ENCODE results near the gene APOBEC4.

The APOBEC4 gene

DNA sequence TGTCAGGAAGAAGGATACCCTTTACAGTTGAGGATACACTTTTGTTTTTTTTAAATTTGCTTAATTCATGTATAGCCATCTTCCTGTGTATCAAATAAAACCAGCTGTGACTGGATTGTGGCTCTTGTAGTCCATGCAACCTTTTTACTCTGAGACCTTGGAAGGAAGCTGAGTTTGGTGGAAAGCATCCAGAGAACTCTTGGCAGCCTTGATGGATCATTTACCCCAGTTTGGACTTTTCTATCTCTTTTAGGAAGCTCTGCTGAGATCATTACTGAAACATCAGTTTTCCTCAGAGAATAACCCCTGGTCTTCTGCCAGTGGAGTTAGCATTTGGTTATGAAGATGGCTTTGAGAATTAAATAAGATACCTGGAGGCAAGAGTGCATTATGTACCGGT lies 21.2 kb upstream of the APOBEC4 start:
- no peak for DNase-seq

GRCh38 chr1:183673605-183674323 lies 20.6 kb upstream of the APOBEC4 start:
- DNase-seq = no peak

DNA sequence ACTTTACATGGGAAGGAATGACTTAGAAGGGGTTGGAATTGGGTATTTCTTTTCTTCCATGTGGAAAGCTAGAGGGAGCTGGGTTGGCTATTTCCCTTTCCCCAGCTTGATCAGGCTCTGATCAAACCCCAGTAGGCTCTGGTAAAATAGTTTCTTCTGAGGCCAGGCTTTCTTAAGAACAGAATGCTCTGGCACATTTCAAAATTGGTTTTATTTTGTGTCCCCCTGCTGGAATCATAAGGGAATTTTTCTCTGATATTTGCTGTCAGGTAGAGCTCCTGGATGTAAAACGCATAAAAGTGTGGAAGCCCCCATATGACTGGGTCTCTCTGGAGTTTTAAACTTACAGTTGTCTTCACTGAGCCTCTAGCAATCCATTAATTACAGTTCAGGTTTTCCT lies 17.1 kb upstream of the APOBEC4 start:
- DNase-seq = no peak

- DNase-seq = no peak
Observed at GRCh38 chr1:183656355-183656754, 3.2 kb upstream of the APOBEC4 start.

GRCh38 chr1:183655562-183656075 lies 2.5 kb upstream of the APOBEC4 start:
- DNase-seq = peak; percentile 80

- no peak for DNase-seq
Observed at GRCh38 chr1:183654706-183655105, 1.6 kb upstream of the APOBEC4 start.

DNA sequence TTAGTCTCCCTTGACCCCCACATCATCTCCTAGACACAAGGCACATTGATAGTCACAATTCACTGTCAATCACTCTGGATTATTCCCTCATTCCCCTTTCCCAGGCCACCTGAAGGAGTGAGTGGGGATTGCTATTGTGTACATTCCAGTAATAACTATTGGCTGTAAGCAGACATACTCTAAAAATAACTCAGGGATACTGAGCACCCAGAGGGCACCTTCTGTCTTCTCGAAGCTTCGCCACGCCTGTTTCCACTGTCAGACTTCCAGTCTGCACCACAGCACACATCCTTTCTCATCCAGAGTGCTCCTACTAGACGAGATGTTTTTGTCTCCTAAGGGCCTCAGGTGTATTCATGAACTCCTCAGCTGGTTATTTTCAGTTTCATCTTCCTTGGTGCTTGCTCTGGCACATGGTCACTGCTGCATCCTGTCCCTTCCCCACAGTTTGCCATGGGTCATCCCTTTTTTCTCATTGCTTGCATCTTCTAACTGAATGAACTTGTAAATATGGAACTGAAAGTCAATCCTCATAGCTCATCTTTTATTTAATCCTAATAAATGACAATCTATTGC lies 848 bp upstream of the APOBEC4 start:
- no peak for DNase-seq

DNA sequence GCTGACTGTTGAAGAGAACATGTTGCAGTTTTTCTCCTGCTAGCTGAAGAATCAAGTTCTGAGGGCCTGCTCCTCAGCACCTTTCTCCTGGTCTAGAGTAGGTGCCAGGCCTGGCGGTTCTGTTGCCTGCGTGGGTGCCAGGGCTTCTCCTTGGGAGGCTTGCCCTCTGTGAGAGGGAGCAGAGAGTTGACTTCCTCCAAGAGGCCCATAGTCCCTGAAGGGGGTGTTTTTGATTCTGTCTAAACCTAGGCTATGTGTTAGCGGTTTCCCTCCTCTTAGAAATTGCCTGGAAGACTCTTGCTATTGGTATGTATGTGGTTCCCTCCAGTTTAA lies 312 bp upstream of the APOBEC4 start:
- DNase-seq = no peak

- no peak for DNase-seq
Observed at GRCh38 chr1:183652107-183652506, 1.0 kb downstream of the APOBEC4 start.

DNA sequence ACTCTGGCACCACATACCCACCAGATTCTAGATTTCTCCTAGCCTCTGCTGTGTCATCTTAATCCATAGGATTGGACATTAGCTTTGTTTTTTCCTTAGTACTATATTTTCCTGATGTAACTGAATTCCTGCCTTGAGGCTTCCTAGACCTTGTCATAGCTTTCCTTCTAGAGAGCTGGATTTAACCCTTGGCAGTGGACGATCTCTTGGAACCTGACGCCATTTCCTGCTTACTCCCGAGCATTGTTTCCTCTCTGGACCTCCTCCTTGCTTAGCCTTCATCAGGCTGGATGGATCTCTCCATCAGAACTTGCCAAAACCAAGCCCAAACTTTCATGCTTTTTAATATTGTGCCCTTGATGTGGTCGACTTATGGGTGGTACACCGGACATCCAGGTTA lies 1.5 kb downstream of the APOBEC4 start:
- DNase-seq = no peak

GRCh38 chr1:183648042-183648441 lies 5.1 kb downstream of the APOBEC4 start:
- no peak for DNase-seq

DNA sequence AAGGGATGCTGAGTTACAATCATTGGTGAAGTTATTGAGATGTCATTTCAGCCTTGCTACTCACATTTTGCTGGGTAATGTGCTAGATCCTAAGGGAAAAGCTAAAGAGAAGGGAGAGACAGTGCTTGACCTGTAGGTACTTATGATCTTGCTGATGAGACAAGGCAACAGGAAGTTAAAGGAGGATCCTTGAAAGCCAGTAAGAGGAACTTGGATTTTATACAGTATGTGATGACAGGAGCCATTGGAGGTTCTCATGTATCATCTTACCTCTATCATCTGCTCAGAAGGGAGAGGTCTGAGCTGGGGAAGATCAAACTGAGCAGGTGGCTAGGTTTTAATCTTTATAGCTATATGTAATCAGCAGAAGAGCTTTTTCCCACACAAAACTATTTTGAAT lies 6.3 kb downstream of the APOBEC4 start:
- no peak for DNase-seq

DNA sequence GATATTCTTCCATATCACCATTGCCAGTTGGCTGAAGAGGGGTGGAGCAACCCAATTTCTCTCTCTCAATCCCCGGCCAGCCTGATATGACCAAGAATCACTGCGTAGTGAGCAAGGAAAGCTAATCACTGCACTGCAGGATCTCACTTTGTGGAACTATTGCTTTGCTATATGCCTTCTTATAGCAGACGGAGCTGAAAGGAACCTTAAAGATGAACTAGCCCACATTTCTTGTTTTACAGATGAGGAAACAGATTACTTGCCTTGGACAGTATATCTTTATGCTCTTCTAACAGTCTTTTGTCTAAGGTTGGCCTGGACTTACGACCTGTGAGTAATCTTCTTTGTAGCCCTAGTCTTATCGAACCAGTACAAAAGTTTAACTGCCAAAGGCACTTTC lies 7.6 kb downstream of the APOBEC4 start:
- no peak for DNase-seq

GRCh38 chr1:183642166-183642565 lies 10.9 kb downstream of the APOBEC4 start:
- no peak for DNase-seq

GRCh38 chr1:183640193-183640592 lies 12.9 kb downstream of the APOBEC4 start:
- DNase-seq = no peak

DNA sequence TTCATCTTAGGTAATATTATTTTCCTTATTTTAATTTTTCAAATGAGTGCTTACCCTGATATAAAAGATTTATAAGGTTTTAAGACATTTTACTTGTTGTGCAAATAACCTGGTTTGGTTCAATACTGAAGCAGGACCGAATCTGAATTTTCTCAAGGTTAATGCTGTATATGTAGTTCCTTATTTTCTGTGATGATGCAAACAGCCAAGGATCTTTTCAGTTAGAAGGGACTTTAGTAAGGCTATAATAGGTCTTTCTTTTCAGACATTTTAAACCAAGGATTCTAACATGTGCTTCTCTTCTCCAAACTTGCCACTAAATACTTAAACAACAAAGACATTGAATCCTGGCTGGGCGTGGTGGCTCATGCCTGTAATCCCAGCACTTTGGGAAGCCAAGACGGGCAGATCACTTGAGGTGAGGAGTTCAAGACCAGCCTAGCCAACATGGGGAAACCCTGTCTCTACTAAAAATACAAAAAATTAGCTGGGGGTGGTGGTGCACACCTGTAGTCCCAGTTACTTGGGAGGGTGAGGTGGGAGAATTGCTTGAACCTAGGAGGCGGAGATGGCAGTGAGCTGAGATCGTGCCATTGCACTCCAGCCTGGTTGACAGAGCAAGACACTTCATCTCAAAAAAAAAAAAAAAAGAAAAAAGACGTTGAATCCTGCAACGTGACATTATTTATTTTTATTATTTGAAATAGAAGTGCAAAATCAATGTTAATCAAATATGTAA lies 14.3 kb downstream of the APOBEC4 start:
- no peak for DNase-seq

DNA sequence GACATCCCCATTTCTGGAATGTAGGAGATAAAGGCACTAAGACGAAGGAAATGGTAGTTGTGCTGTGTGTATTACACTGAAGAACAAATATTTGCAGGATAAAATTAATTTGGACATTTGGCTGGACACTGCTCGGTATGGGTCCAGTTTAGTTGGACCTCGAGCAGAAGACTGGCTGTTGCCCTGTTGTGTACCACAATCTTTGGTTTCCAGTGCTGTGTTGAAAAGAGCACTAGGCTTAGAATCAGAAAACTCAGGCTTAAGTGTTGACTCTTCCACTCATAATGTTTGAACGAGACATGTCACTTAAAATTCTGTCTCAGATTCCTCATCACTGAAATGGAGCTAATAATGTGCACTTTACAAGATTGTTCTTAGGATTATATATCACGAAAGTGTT lies 16.3 kb downstream of the APOBEC4 start:
- peak; percentile 22 for DNase-seq

DNA sequence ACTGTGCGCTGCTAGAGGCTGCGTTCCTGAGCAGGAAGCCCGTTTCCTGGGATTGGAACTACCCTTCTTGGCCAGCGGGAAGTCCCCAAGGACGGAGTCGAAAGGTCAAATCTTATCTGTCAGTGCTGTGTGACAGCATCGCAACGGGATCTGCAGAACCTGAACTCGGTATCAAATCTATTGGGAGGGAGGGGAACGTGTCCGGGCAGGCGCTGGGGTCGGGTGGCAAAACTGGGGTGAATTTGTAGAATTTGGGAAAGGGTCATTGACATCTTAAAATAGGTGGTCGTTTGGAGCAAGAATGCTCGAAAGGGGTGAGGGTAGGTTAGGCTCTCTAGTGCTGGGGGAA lies 16.8 kb downstream of the APOBEC4 start:
- DNase-seq = no peak

DNA sequence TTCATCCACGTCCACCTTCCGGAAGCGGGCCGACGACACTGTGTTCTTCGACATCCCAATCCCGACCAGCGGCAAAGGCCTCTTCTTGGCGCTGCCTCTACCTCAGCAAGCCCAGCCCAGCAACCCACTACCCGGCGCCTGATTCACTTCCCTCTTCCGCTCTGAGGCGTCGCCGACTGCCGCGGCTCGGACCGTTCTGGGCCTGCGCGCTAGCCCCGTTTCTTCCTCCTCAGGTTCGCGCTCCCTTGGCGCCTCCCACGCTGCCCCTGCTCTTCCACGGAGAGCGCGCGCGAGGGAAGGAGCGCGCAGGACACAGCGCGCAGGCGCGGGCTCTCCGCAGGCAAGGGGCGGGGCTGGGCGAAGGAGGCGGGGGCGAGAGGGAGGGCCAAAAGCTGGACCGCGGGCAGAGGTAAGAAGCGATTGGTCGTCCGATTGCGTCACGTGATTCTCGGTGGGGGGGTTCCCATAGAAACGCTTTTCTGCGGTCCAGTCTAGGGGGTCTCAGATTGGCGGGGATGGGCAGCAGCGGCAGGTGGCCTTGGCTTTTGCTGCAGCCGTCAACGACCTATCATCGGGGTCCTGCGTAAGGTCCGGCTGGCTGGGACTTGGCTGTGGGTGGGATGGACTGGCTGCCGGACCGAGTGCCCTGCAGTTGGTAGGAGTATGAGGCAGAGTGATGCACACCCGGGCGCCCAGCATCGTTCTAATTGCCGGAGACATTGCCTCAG lies 17.3 kb downstream of the APOBEC4 start, which contains the start of gene ARPC5:
Gene ARPC5, minus strand, starts transcription at position 178 of the 728 bp plus-strand sequence. Its CDS starts 124 bp downstream, at position 54.
- DNase-seq = peak; percentile 99

DNA sequence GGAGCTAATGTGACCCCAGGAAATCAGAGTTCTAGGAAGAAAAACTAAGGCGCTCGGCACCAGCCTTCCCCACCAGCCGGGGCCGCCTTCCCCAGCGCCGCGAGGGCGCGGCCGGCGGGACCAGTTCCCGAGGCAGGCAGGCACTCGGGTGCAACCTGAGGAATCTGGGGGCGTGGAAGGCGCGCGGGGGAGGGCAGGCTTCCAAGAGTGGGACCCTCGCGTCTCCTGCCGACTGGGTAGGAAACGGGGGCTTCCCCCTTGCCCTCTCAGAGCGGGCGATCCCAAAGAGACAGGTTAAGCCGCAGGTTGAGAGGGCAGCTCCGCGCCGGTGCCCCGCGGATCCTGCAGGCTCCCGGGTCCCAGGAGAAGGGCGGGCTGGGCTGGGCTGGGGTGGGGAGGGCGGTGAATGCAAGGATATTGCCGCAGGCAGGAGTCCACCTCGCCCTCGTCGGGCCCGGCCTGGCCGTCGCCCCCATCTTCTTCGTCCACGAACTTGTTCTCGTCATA lies 18.0 kb downstream of the APOBEC4 start:
- DNase-seq = peak; percentile 49

- no peak for DNase-seq
Observed at GRCh38 chr1:183634429-183635065, 18.6 kb downstream of the APOBEC4 start.

GRCh38 chr1:183633676-183634343 lies 19.3 kb downstream of the APOBEC4 start:
- DNase-seq = peak; percentile 47
